ENCODE results near the gene ASCC1. TPM values are rescaled to one million over a fixed set of nuclear protein-coding genes. Genes with fewer than 3 reads are reported as not detected.

Gene ASCC1
- total and polyA plus RNA-seq, 2 donors (not counting 1 experiment from before 2014, with no cell fraction given) = 17.9 to 28.1 TPM

- DNase-seq (no peak), ATAC-seq (ENCODE audit: low read depth) (no peak)
- no peak overlapping the region for H3K9ac ChIP-seq (ENCODE audit: low read length)
- no peak overlapping the region for H3K4me2 ChIP-seq (replicated peaks; ENCODE audit: low read depth, low read length, poor library complexity, severe bottlenecking)
- no peak overlapping the region for H3K27ac ChIP-seq (ENCODE audit: low read length in 2 of 2)
- no peaks in the 10 kb centered on the region for H3K79me2 ChIP-seq (ENCODE audit: control insufficient read depth, insufficient read depth, low read length)
- Mint-ChIP-seq H3K9me3 (ENCODE audit: insufficient read depth) (no peaks in the 10 kb centered on the region), H3K4me3 (no peak overlapping the region), H3K4me1 (no peaks in the 10 kb centered on the region), H3K27me3 (no peaks in the 10 kb centered on the region), H3K27ac (no peak overlapping the region)
- TF ChIP-seq EZH2 (IDR thresholded peaks at IDR 0.05; ENCODE audit: borderline replicate concordance, insufficient read depth, low read depth, low read length, poor library complexity, severe bottlenecking) = no peak
- TF ChIP-seq CTCF (IDR thresholded peaks at IDR 0.05) = no peak
- POLR2A ChIA-PET = interaction anchor here (0.9 kb wide), 1 partner anchor 10 kb away, joined by 4 read pairs; no protein-coding TSS in a partner anchor
- H2AFZ ChIP-seq (ENCODE audit: insufficient read depth, low read depth, low read length, poor library complexity, severe bottlenecking) = no peak overlapping the region
- H3K9me3 ChIP-seq (ENCODE audit: control extremely low read depth in 1 of 3, control insufficient read depth in 2 of 3, insufficient read depth in 1 of 3, low read length in 2 of 3) = no peaks in the 10 kb centered on the region
- H3K4me3 ChIP-seq (ENCODE audit: control extremely low read depth in 1 of 5, extremely low read depth in 1 of 5, insufficient read depth in 1 of 5, low read depth in 2 of 5, low read length in 4 of 5) = no peak overlapping the region
- WGBS (ENCODE audit: insufficient coverage) = 97% methylated on average over 5 of the region's 10 CpGs
- CTCF ChIA-PET = interaction anchor here (1.0 kb wide), 1 partner anchor 51 kb away, joined by 3 read pairs; no protein-coding TSS in a partner anchor
- peaks cover 2 to 44% of the 10 kb centered on the region in 2 experiments for H3K36me3 ChIP-seq (replicated peaks in 1 of 2; ENCODE audit: control extremely low read depth in 1 of 2, control insufficient read depth in 1 of 2, extremely low read depth in 1 of 2, insufficient read depth in 2 of 2, low read length in 1 of 2)
- no peaks in the 10 kb centered on the region for H4K20me1 ChIP-seq (ENCODE audit: control insufficient read depth, insufficient read depth, low read length, poor library complexity, severe bottlenecking)
- H3K27me3 ChIP-seq (replicated peaks in 1 of 4; ENCODE audit: control extremely low read depth in 1 of 4, control insufficient read depth in 3 of 4, insufficient read depth in 4 of 4, low read length in 3 of 4) = no peaks in the 10 kb centered on the region
- intact Hi-C loops (cut with micrococcal nuclease) = no loop called here
- H3K4me1 ChIP-seq (ENCODE audit: control insufficient read depth in 2 of 2, insufficient read depth in 2 of 2, low read length in 2 of 2) = no peaks in the 10 kb centered on the region
Measured at GRCh38 chr10:72099600-72099921, 116.5 kb downstream of the ASCC1 start.

- TF ChIP-seq EZH2 (IDR thresholded peaks at IDR 0.05; ENCODE audit: borderline replicate concordance, insufficient read depth, low read depth, low read length, poor library complexity, severe bottlenecking) (no peak), CTCF (IDR thresholded peaks at IDR 0.05) (no peak)
- no peaks in the 10 kb centered on the region for H3K27me3 ChIP-seq (replicated peaks in 1 of 4; ENCODE audit: control extremely low read depth in 1 of 4, control insufficient read depth in 3 of 4, insufficient read depth in 4 of 4, low read length in 3 of 4)
- WGBS (ENCODE audit: insufficient coverage) = no CpG with 5 or more reads among the region's 6 CpGs
- no peaks in the 10 kb centered on the region for H3K4me1 ChIP-seq (ENCODE audit: control insufficient read depth in 2 of 2, insufficient read depth in 2 of 2, low read length in 2 of 2)
- no peak overlapping the region for H3K27ac ChIP-seq (ENCODE audit: low read length in 2 of 2)
- no peaks in the 10 kb centered on the region for H3K79me2 ChIP-seq (ENCODE audit: control insufficient read depth, insufficient read depth, low read length)
- H4K20me1 ChIP-seq (ENCODE audit: control insufficient read depth, insufficient read depth, low read length, poor library complexity, severe bottlenecking) = no peaks in the 10 kb centered on the region
- H3K4me2 ChIP-seq (replicated peaks; ENCODE audit: low read depth, low read length, poor library complexity, severe bottlenecking) = no peak overlapping the region
- ATAC-seq (ENCODE audit: low read depth) = no peak
- H3K36me3 ChIP-seq (replicated peaks in 1 of 2; ENCODE audit: control extremely low read depth in 1 of 2, control insufficient read depth in 1 of 2, extremely low read depth in 1 of 2, insufficient read depth in 2 of 2, low read length in 1 of 2) = peaks cover 2 to 44% of the 10 kb centered on the region in 2 experiments
- Mint-ChIP-seq H3K27ac (no peak overlapping the region), H3K27me3 (no peaks in the 10 kb centered on the region), H3K4me1 (no peaks in the 10 kb centered on the region), H3K4me3 (no peak overlapping the region), H3K9me3 (ENCODE audit: insufficient read depth) (no peaks in the 10 kb centered on the region)
- no peak for DNase-seq
- intact Hi-C loops (cut with micrococcal nuclease) = no loop called here
- no peaks in the 10 kb centered on the region for H3K9me3 ChIP-seq (ENCODE audit: control extremely low read depth in 1 of 3, control insufficient read depth in 2 of 3, insufficient read depth in 1 of 3, low read length in 2 of 3)
- no peak overlapping the region for H2AFZ ChIP-seq (ENCODE audit: insufficient read depth, low read depth, low read length, poor library complexity, severe bottlenecking)
- no peak overlapping the region for H3K4me3 ChIP-seq (ENCODE audit: control extremely low read depth in 1 of 5, extremely low read depth in 1 of 5, insufficient read depth in 1 of 5, low read depth in 2 of 5, low read length in 4 of 5)
- ChIA-PET POLR2A (no interaction called here), CTCF (interaction anchor here (1.0 kb wide), 1 partner anchor 50 kb away, joined by 3 read pairs; no protein-coding TSS in a partner anchor)
- H3K9ac ChIP-seq (ENCODE audit: low read length) = no peak overlapping the region
Measured at GRCh38 chr10:72098836-72099599, 117.1 kb downstream of the ASCC1 start.
